DND-41 (cell line): ENCODE data around the gene EPN3.

Experiments
- ATAC-seq: fragments of 200-7000 bp; cut with Tn5 transposase; 3 replicates; pipeline ENCODE4 v1.9.1; 2021; ENCODE audit warnings: low read depth; ENCODE audit not compliant: insufficient read depth
- DNase-seq: peaks from one replicate; pipeline ENCODE4 v3.0.0-alpha.2; 2020
- H2AFZ ChIP-seq: 2 replicates; pipeline ENCODE4 v1.6.0; 2012; ENCODE audit warnings: low read depth, low read length
- H3K27ac ChIP-seq: 2 replicates; pipeline ENCODE4 v1.5.1; 2012; ENCODE audit warnings: low read length, inconsistent platforms
- H3K27me3 ChIP-seq: fragments of 200-600 bp; sonication (generic); 2 replicates; pipeline ENCODE4 v1.6.0; 2012; ENCODE audit warnings: low read length, mild to moderate bottlenecking, inconsistent platforms; ENCODE audit not compliant: insufficient read depth, poor library complexity
- H3K36me3 ChIP-seq: 2 replicates; pipeline ENCODE4 v1.5.1; 2012; ENCODE audit warnings: low read length, inconsistent platforms; ENCODE audit not compliant: insufficient read depth
- H3K4me1 ChIP-seq: 2 replicates; pipeline ENCODE4 v1.5.1; 2012; ENCODE audit warnings: mild to moderate bottlenecking, low read length; ENCODE audit not compliant: insufficient read depth
- H3K4me2 ChIP-seq: 2 replicates; pipeline ENCODE4 v1.6.0; 2012; ENCODE audit warnings: mild to moderate bottlenecking, moderate library complexity, low read length, inconsistent platforms; ENCODE audit not compliant: insufficient read depth
- H3K4me3 ChIP-seq, 2 experiments: fragments of 200-600 bp in 1 of 2; shearing (Covaris generic) in 1 of 2; 2 replicates each; pipeline ENCODE4 v1.5.1; 2012 to 2016; ENCODE audit warnings: inconsistent platforms in 2 of 2, low read length in 2 of 2, mild to moderate bottlenecking in 2 of 2, low read depth in 1 of 2, moderate library complexity in 1 of 2
- H3K79me2 ChIP-seq: 2 replicates; pipeline ENCODE4 v1.6.0; 2012; ENCODE audit warnings: low read length, inconsistent platforms; ENCODE audit not compliant: insufficient read depth
- H3K9ac ChIP-seq: 2 replicates; pipeline ENCODE4 v1.6.0; 2012; ENCODE audit warnings: low read depth, mild to moderate bottlenecking, inconsistent platforms, low read length, moderate library complexity
- H3K9me3 ChIP-seq: 2 replicates; pipeline ENCODE4 v1.5.1; 2012; ENCODE audit warnings: low read length, moderate library complexity, mild to moderate bottlenecking, inconsistent platforms; ENCODE audit not compliant: insufficient read depth, severe bottlenecking
- H4K20me1 ChIP-seq: 2 replicates; pipeline ENCODE4 v1.6.0; 2012; ENCODE audit warnings: low read length; ENCODE audit not compliant: insufficient read depth
- EZH2 ChIP-seq: IDR thresholded peaks from 3 replicates; pipeline ENCODE4 v1.6.1; 2012; ENCODE audit warnings: borderline replicate concordance, low read depth, mild to moderate bottlenecking, moderate library complexity, low read length, inconsistent platforms; ENCODE audit not compliant: severe bottlenecking
- TF ChIP-seq, protein P1 (sequence below): IDR thresholded peaks from 2 replicates; pipeline ENCODE4 v1.5.1; 2012; ENCODE audit warnings: borderline replicate concordance, low read length, moderate library complexity, mild to moderate bottlenecking; ENCODE audit not compliant: poor library complexity, severe bottlenecking; ENCODE audit errors: extremely low read depth

The EPN3 gene

DNA sequence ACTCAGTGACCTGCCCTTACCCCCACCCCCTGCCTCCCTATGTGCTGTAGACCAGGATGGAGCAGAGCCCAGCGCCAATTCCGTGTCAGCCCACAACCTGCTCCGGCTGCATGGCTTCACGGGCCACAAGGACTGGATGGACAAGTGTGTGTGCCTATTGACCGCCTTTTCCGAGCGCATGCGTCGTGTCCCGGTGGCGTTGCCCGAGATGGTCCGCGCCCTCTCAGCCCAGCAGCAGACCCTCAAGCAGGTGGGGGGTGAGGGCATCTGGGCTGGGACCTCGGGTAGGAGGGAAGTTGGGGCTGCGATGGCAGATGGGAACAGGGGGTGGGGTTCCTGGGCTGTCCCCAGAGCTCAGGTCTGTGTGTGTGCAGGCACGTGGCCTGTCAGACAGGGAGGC, 21.7 kb downstream of the EPN3 start:
- Histone ChIP-seq H3K4me2 (no peak overlapping the region), H3K9me3 (no peaks in the 10 kb centered on the region), H3K9ac (no peak overlapping the region), H3K27me3 (no peaks in the 10 kb centered on the region), H3K79me2 (no peaks in the 10 kb centered on the region), H3K4me1 (no peaks in the 10 kb centered on the region), H3K36me3 (no peaks in the 10 kb centered on the region), H3K27ac (no peak overlapping the region), H4K20me1 (peaks cover 3% of the 10 kb centered on the region; the same call in 1 of the 2 replicates), H3K4me3 (no peak overlapping the region), H2AFZ (no peak overlapping the region)
- no peak for TF ChIP-seq EZH2
- TF ChIP-seq, protein P1, sequence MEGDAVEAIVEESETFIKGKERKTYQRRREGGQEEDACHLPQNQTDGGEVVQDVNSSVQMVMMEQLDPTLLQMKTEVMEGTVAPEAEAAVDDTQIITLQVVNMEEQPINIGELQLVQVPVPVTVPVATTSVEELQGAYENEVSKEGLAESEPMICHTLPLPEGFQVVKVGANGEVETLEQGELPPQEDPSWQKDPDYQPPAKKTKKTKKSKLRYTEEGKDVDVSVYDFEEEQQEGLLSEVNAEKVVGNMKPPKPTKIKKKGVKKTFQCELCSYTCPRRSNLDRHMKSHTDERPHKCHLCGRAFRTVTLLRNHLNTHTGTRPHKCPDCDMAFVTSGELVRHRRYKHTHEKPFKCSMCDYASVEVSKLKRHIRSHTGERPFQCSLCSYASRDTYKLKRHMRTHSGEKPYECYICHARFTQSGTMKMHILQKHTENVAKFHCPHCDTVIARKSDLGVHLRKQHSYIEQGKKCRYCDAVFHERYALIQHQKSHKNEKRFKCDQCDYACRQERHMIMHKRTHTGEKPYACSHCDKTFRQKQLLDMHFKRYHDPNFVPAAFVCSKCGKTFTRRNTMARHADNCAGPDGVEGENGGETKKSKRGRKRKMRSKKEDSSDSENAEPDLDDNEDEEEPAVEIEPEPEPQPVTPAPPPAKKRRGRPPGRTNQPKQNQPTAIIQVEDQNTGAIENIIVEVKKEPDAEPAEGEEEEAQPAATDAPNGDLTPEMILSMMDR = no peak
- ATAC-seq (no peak), DNase-seq (no peak)

DNA sequence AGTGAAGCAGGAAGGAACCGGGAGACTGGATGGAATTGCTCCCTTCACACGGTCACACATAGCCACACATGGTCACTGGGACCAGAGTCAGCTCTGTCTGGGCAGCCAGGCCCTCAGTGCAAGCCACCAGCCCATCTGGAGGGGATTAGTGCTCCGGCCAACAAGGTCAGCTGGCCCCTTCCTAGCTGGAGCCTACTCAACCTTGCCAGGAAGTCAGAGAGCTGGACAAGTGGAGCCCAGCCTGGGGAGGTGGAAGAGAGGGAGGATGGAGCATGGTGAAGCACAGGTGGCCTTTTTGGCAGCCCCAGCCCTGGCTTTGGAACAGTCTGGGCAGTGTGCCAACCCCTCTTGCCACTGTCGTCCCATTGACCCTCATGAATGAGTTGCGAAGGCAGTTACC, 24.3 kb downstream of the EPN3 start:
- no peaks in the 10 kb centered on the region for H3K9me3 ChIP-seq
- H3K27ac ChIP-seq = no peak overlapping the region
- H3K36me3 ChIP-seq = no peaks in the 10 kb centered on the region
- no peak overlapping the region for H2AFZ ChIP-seq
- no peak overlapping the region for H3K4me3 ChIP-seq
- ATAC-seq = no peak
- TF ChIP-seq, protein P1 = no peak
- TF ChIP-seq EZH2 = no peak
- no peaks in the 10 kb centered on the region for H3K4me1 ChIP-seq
- peaks cover 3% of the 10 kb centered on the region; the same call in 1 of the 2 replicates for H4K20me1 ChIP-seq
- no peak for DNase-seq
- no peaks in the 10 kb centered on the region for H3K27me3 ChIP-seq
- H3K9ac ChIP-seq = no peak overlapping the region
- no peak overlapping the region for H3K4me2 ChIP-seq
- no peaks in the 10 kb centered on the region for H3K79me2 ChIP-seq

DNA sequence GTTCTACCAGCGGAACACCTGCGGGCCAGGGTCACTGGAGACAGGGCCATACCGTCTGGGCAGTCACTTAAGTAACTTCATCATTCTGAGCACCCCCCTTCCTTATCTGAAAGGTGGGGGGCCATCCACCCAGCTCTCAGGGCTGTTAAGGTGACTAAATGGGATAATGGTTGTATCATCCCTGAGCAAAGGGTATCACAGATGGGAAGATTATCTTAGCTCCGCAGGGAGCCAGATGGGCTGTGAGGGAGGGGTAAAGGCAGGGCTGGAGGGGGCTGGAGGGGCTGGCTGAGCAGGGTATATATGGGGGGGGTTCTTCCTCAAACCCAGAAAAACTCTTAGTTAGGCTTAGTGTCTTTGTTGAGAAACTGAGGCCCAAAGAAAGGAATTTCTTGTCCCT, 25.1 kb downstream of the EPN3 start:
- H3K9ac ChIP-seq = no peak overlapping the region
- no peak overlapping the region for H3K27ac ChIP-seq
- no peaks in the 10 kb centered on the region for H3K79me2 ChIP-seq
- TF ChIP-seq EZH2 = no peak
- TF ChIP-seq, protein P1 = no peak
- ATAC-seq (no peak), DNase-seq (no peak)
- H3K4me2 ChIP-seq = no peak overlapping the region
- no peaks in the 10 kb centered on the region for H3K36me3 ChIP-seq
- H4K20me1 ChIP-seq = peaks cover 3% of the 10 kb centered on the region; the same call in 1 of the 2 replicates
- peaks cover 6% of the 10 kb centered on the region for H3K27me3 ChIP-seq
- no peaks in the 10 kb centered on the region for H3K9me3 ChIP-seq
- H3K4me1 ChIP-seq = no peaks in the 10 kb centered on the region
- no peak overlapping the region for H3K4me3 ChIP-seq
- H2AFZ ChIP-seq = no peak overlapping the region

DNA sequence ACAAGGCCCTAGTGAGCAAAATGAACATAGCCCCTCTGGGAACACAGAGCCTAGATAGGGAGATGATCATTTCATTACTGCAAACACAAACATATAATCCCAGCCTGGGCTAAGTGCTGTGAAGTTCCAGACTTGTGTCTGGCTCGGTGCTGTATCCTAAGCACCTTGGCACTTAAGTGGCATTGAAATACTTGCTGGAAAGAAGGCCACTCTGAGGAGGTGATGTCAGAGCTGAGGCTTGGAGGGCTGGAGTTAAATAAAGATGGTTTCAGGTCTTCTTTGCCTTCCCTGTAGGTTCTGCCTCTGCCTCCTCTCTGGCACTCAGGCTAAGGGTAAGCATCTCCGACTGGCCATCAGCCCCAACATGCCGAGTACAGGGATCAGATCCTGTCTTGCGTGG, 25.6 kb downstream of the EPN3 start:
- peaks cover 3% of the 10 kb centered on the region; the same call in 1 of the 2 replicates for H4K20me1 ChIP-seq
- no peak overlapping the region for H3K4me2 ChIP-seq
- no peak for ATAC-seq
- no peaks in the 10 kb centered on the region for H3K4me1 ChIP-seq
- peaks cover 10% of the 10 kb centered on the region for H3K27me3 ChIP-seq
- H3K27ac ChIP-seq = no peak overlapping the region
- no peak for TF ChIP-seq EZH2
- TF ChIP-seq, protein P1 = no peak
- no peaks in the 10 kb centered on the region for H3K9me3 ChIP-seq
- no peak for DNase-seq
- no peaks in the 10 kb centered on the region for H3K79me2 ChIP-seq
- no peaks in the 10 kb centered on the region for H3K36me3 ChIP-seq
- H2AFZ ChIP-seq = no peak overlapping the region
- no peak overlapping the region for H3K9ac ChIP-seq
- H3K4me3 ChIP-seq = no peak overlapping the region
